Activated CD8-positive, alpha-beta memory T cell treated with anti-CD3 and anti-CD28 coated beads, Interleukin-2, amount 50 U/mL, for 1 hour (primary cell): ENCODE measurements around the gene PXDC1.
"Not testable (repeated sequence)": the region's sequence is repeated elsewhere in the genome, so short reads cannot be mapped to it uniquely, and the experiment has no call there.

Source experiments
- DNase-seq: peaks from one replicate; pipeline ENCODE4 v3.0.0-alpha.2; 2020; ENCODE audit errors: extremely low read depth

PXDC1 gene

GRCh38 chr6:3732345-3733141 lies 19.0 kb downstream of the PXDC1 start:
- no peak for DNase-seq

GRCh38 chr6:3731700-3732099 lies 19.8 kb downstream of the PXDC1 start:
- DNase-seq, result no peak

- DNase-seq, result no peak
Observed at GRCh38 chr6:3729603-3730344, 21.7 kb downstream of the PXDC1 start.

GRCh38 chr6:3727593-3728108 lies 23.9 kb downstream of the PXDC1 start:
- no peak for DNase-seq

- no peak for DNase-seq
Observed at GRCh38 chr6:3727036-3727435, 24.5 kb downstream of the PXDC1 start.

- no peak for DNase-seq
Observed at GRCh38 chr6:3726421-3726820, 25.1 kb downstream of the PXDC1 start.

- no peak for DNase-seq
Observed at GRCh38 chr6:3725145-3726047, 26.1 kb downstream of the PXDC1 start.

- DNase-seq, result no peak
Observed at GRCh38 chr6:3724451-3725144, 26.9 kb downstream of the PXDC1 start.

- DNase-seq, result no peak
Observed at GRCh38 chr6:3723966-3724365, 27.5 kb downstream of the PXDC1 start.

GRCh38 chr6:3723251-3723650 lies 28.3 kb downstream of the PXDC1 start:
- no peak for DNase-seq

- no peak for DNase-seq
Observed at GRCh38 chr6:3722785-3723184, 28.7 kb downstream of the PXDC1 start.

- no peak for DNase-seq
Observed at GRCh38 chr6:3721810-3722621, 29.5 kb downstream of the PXDC1 start.

GRCh38 chr6:3720770-3721169 lies 30.7 kb downstream of the PXDC1 start:
- DNase-seq, result not testable (repeated sequence)

GRCh38 chr6:3719462-3720308 lies 31.8 kb downstream of the PXDC1 start:
- DNase-seq, result no peak

- DNase-seq, result no peak
Observed at GRCh38 chr6:3718407-3718806, 33.1 kb downstream of the PXDC1 start.

GRCh38 chr6:3715285-3715684 lies 36.2 kb downstream of the PXDC1 start:
- no peak for DNase-seq

GRCh38 chr6:3714768-3715167 lies 36.7 kb downstream of the PXDC1 start:
- DNase-seq, result no peak

- DNase-seq, result no peak
Observed at GRCh38 chr6:3714111-3714510, 37.4 kb downstream of the PXDC1 start.

GRCh38 chr6:3712827-3713665 lies 38.5 kb downstream of the PXDC1 start:
- DNase-seq, result no peak
